ENCODE results near the gene MROH8. TPM values are rescaled to one million over a fixed set of nuclear protein-coding genes. Genes with fewer than 3 reads are reported as not detected.

Gene MROH8
- total RNA-seq, 1 experiment from 2014 or later = 1.4 TPM

GRCh38 chr20:37225146-37225545 lies 45.8 kb upstream of the MROH8 start:
- H3K27ac Mint-ChIP-seq (ENCODE audit: unreplicated experiment) = no peak overlapping the region
- BruUV-seq (replicated peaks) = no TSS peak
- TF ChIP-seq, protein P1, sequence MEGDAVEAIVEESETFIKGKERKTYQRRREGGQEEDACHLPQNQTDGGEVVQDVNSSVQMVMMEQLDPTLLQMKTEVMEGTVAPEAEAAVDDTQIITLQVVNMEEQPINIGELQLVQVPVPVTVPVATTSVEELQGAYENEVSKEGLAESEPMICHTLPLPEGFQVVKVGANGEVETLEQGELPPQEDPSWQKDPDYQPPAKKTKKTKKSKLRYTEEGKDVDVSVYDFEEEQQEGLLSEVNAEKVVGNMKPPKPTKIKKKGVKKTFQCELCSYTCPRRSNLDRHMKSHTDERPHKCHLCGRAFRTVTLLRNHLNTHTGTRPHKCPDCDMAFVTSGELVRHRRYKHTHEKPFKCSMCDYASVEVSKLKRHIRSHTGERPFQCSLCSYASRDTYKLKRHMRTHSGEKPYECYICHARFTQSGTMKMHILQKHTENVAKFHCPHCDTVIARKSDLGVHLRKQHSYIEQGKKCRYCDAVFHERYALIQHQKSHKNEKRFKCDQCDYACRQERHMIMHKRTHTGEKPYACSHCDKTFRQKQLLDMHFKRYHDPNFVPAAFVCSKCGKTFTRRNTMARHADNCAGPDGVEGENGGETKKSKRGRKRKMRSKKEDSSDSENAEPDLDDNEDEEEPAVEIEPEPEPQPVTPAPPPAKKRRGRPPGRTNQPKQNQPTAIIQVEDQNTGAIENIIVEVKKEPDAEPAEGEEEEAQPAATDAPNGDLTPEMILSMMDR (IDR thresholded peaks at IDR 0.05; ENCODE audit: unreplicated experiment) = no peak

DNA sequence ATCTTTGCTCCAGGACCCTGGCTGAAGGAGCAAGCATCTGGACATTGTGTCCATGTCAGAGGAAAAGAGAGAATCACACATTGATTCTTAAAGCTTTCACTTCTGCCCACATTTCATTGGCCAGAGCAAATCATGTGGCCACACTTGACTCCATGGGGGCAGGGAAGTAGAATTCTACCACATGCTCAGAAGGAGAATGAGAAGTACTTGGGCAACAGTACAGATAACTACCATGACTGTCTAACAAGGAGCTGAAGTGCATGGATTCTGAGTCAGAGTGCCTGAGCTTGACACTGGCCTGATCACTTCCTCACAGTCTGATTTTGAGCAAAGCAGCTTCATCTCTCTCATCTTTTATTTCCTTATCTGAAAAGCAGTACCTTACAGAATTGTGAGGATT lies 43.7 kb upstream of the MROH8 start:
- Mint-ChIP-seq H3K36me3 (ENCODE audit: insufficient read depth, unreplicated experiment) (peaks cover 56% of the 10 kb centered on the region), H3K9me3 (ENCODE audit: low read depth, unreplicated experiment) (no peaks in the 10 kb centered on the region), H3K27ac (ENCODE audit: unreplicated experiment) (no peak overlapping the region), H3K4me3 (ENCODE audit: low read depth, unreplicated experiment) (no peak overlapping the region), H3K4me1 (ENCODE audit: low read depth, unreplicated experiment) (no peaks in the 10 kb centered on the region), H3K27me3 (ENCODE audit: unreplicated experiment) (no peaks in the 10 kb centered on the region)
- intact Hi-C loops (cut with micrococcal nuclease; ENCODE audit: unreplicated experiment) = no loop called here
- CTCF ChIA-PET = interaction anchor here (0.5 to 0.7 kb wide), 3 partner anchors 165 to 715 kb away, joined by 5 to 6 read pairs (median 5); no protein-coding TSS in a partner anchor
- no TSS peak for BruUV-seq (replicated peaks)
- TF ChIP-seq, protein P1 (IDR thresholded peaks at IDR 0.05; ENCODE audit: unreplicated experiment) = no peak
- no peak for DNase-seq

More at GRCh38 chr20:37225146-37225545, 45.8 kb upstream of the MROH8 start:
- no peak for DNase-seq
- H3K4me1 Mint-ChIP-seq (ENCODE audit: low read depth, unreplicated experiment) = no peaks in the 10 kb centered on the region
- H3K4me3 Mint-ChIP-seq (ENCODE audit: low read depth, unreplicated experiment) = no peak overlapping the region
- peaks cover 57% of the 10 kb centered on the region for H3K36me3 Mint-ChIP-seq (ENCODE audit: insufficient read depth, unreplicated experiment)
- no peaks in the 10 kb centered on the region for H3K9me3 Mint-ChIP-seq (ENCODE audit: low read depth, unreplicated experiment)
- CTCF ChIA-PET = no interaction called here
- no peaks in the 10 kb centered on the region for H3K27me3 Mint-ChIP-seq (ENCODE audit: unreplicated experiment)
- intact Hi-C loops (cut with micrococcal nuclease; ENCODE audit: unreplicated experiment) = no loop called here

DNA sequence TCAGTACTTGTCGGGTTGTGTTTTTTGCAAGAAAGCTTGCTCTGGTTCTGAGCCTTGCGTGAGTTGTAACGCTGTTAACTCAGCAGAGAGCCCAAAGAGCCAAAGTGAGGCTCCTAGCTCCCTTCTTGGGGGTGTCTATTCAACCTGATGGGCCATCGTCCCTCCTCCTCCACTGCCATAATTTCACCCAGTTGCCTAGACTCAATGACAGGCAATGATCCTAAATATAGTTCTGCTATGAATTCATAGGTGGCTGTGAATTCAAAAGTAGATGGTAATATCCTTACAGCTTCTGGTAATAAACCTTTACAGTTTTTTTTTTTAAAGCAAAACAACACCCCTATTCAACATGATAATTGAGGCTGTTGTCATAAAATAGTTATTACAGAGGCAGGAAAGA lies 42.7 kb upstream of the MROH8 start:
- TF ChIP-seq, protein P1 (IDR thresholded peaks at IDR 0.05; ENCODE audit: unreplicated experiment) = no peak
- DNase-seq = no peak
- BruUV-seq (replicated peaks) = no TSS peak
- intact Hi-C loops (cut with micrococcal nuclease; ENCODE audit: unreplicated experiment) = no loop called here
- no peaks in the 10 kb centered on the region for H3K4me1 Mint-ChIP-seq (ENCODE audit: low read depth, unreplicated experiment)
- H3K27ac Mint-ChIP-seq (ENCODE audit: unreplicated experiment) = no peak overlapping the region
- no peaks in the 10 kb centered on the region for H3K27me3 Mint-ChIP-seq (ENCODE audit: unreplicated experiment)
- H3K36me3 Mint-ChIP-seq (ENCODE audit: insufficient read depth, unreplicated experiment) = peaks cover 62% of the 10 kb centered on the region
- CTCF ChIA-PET = no interaction called here
- H3K4me3 Mint-ChIP-seq (ENCODE audit: low read depth, unreplicated experiment) = no peak overlapping the region
- no peaks in the 10 kb centered on the region for H3K9me3 Mint-ChIP-seq (ENCODE audit: low read depth, unreplicated experiment)

- Mint-ChIP-seq H3K9me3 (ENCODE audit: low read depth, unreplicated experiment) (no peaks in the 10 kb centered on the region), H3K4me3 (ENCODE audit: low read depth, unreplicated experiment) (no peak overlapping the region), H3K36me3 (ENCODE audit: insufficient read depth, unreplicated experiment) (peaks cover 75% of the 10 kb centered on the region), H3K27me3 (ENCODE audit: unreplicated experiment) (no peaks in the 10 kb centered on the region), H3K4me1 (ENCODE audit: low read depth, unreplicated experiment) (no peaks in the 10 kb centered on the region), H3K27ac (ENCODE audit: unreplicated experiment) (no peak overlapping the region)
- no TSS peak for BruUV-seq (replicated peaks)
- no peak for DNase-seq
- CTCF ChIA-PET = interaction anchor here (1.2 to 1.6 kb wide), 2 partner anchors 9 to 29 kb away, joined by 4 to 5 read pairs; no protein-coding TSS in a partner anchor
- intact Hi-C loops (cut with micrococcal nuclease; ENCODE audit: unreplicated experiment) = no loop called here
- TF ChIP-seq, protein P1 (IDR thresholded peaks at IDR 0.05; ENCODE audit: unreplicated experiment) = no peak
These were observed 41.4 kb upstream of the MROH8 start for GRCh38 chr20:37220731-37221130.
